ENCODE data around the gene C4orf51.
A peak's percentile ranks its signal among the peaks of the same experiment; 100 is the strongest.

Gene C4orf51

GRCh38 chr4:145716200-145716599 lies 36.3 kb downstream of the C4orf51 start:
- no peak for DNase-seq

GRCh38 chr4:145716661-145717200 lies 36.8 kb downstream of the C4orf51 start:
- DNase-seq = no peak

GRCh38 chr4:145719752-145720624 lies 40.0 kb downstream of the C4orf51 start:
- DNase-seq = no peak

- DNase-seq = no peak
Observed at GRCh38 chr4:145720656-145721055, 40.7 kb downstream of the C4orf51 start.

GRCh38 chr4:145722561-145722960 lies 42.6 kb downstream of the C4orf51 start:
- DNase-seq = no peak

GRCh38 chr4:145723336-145723735 lies 43.4 kb downstream of the C4orf51 start:
- DNase-seq = no peak

GRCh38 chr4:145730026-145730425 lies 50.1 kb downstream of the C4orf51 start:
- no peak for DNase-seq

GRCh38 chr4:145731028-145731427 lies 51.1 kb downstream of the C4orf51 start:
- no peak for DNase-seq

- DNase-seq = no peak
Observed at GRCh38 chr4:145732001-145732815, 52.3 kb downstream of the C4orf51 start.

- peak; percentile 94 for DNase-seq
Observed at GRCh38 chr4:145732895-145733880, 53.2 kb downstream of the C4orf51 start.

- DNase-seq = no peak
Observed at GRCh38 chr4:145734031-145734430, 54.1 kb downstream of the C4orf51 start.

- no peak for DNase-seq
Observed at GRCh38 chr4:145734576-145735346, 54.8 kb downstream of the C4orf51 start.

GRCh38 chr4:145735347-145735675 lies 55.4 kb downstream of the C4orf51 start:
- no peak for DNase-seq

GRCh38 chr4:145735827-145736226 lies 55.9 kb downstream of the C4orf51 start:
- DNase-seq = no peak

GRCh38 chr4:145736241-145736831 lies 56.4 kb downstream of the C4orf51 start:
- no peak for DNase-seq

- no peak for DNase-seq
Observed at GRCh38 chr4:145739845-145740244, 59.9 kb downstream of the C4orf51 start.

GRCh38 chr4:145740806-145741205 lies 60.9 kb downstream of the C4orf51 start:
- no peak for DNase-seq

GRCh38 chr4:145743641-145744040 lies 63.7 kb downstream of the C4orf51 start:
- no peak for DNase-seq

- no peak for DNase-seq
Observed at GRCh38 chr4:145755802-145756201, 75.9 kb downstream of the C4orf51 start.

- DNase-seq = no peak
Observed at GRCh38 chr4:145756244-145756643, 76.3 kb downstream of the C4orf51 start.

GRCh38 chr4:145757188-145757587 lies 77.2 kb downstream of the C4orf51 start:
- DNase-seq = no peak
